LNCaP clone FGC (cell line): ENCODE measurements around the gene PPP2R5C.

Source experiments
- DNase-seq: peaks from one replicate; pipeline ENCODE4 v3.0.0-alpha.2; 2011; ENCODE audit warnings: low read depth
- H3K4me3 ChIP-seq: 2 replicates; pipeline ENCODE4 v1.5.1; 2011; ENCODE audit warnings: mild to moderate bottlenecking, low read depth, low read length, control low read depth
- TF ChIP-seq, protein P1 (sequence below): IDR thresholded peaks from 2 replicates; pipeline ENCODE4 v1.5.1; 2012; ENCODE audit warnings: mild to moderate bottlenecking; ENCODE audit not compliant: control insufficient read depth, insufficient read depth; ENCODE audit errors: extremely low read depth

Gene PPP2R5C

DNA sequence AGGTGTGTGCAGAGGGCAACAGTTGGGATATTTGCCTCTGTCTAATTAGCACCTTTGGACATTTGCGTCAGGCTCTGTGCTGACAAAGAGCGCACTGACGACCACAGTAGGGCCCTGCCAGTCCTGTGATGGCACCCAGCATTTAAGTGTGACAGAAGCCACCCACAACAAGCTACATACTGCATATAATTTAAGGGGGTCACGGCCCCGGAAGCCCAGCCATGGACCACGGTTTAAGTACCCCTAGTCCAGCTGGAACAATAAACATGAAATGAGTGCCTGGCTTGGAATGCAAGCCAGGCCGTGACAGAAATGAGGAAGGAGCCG, 186.0 kb downstream of the PPP2R5C start:
- no peak for DNase-seq
- H3K4me3 ChIP-seq: peak overlapping the region; percentile 99
- TF ChIP-seq, protein P1, sequence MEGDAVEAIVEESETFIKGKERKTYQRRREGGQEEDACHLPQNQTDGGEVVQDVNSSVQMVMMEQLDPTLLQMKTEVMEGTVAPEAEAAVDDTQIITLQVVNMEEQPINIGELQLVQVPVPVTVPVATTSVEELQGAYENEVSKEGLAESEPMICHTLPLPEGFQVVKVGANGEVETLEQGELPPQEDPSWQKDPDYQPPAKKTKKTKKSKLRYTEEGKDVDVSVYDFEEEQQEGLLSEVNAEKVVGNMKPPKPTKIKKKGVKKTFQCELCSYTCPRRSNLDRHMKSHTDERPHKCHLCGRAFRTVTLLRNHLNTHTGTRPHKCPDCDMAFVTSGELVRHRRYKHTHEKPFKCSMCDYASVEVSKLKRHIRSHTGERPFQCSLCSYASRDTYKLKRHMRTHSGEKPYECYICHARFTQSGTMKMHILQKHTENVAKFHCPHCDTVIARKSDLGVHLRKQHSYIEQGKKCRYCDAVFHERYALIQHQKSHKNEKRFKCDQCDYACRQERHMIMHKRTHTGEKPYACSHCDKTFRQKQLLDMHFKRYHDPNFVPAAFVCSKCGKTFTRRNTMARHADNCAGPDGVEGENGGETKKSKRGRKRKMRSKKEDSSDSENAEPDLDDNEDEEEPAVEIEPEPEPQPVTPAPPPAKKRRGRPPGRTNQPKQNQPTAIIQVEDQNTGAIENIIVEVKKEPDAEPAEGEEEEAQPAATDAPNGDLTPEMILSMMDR: no peak

- H3K4me3 ChIP-seq: peak overlapping the region; percentile 99
- DNase-seq: peak; percentile 100
- TF ChIP-seq, protein P1: no peak
Measured at GRCh38 chr14:101947904-101948665, 186.6 kb downstream of the PPP2R5C start.

DNA sequence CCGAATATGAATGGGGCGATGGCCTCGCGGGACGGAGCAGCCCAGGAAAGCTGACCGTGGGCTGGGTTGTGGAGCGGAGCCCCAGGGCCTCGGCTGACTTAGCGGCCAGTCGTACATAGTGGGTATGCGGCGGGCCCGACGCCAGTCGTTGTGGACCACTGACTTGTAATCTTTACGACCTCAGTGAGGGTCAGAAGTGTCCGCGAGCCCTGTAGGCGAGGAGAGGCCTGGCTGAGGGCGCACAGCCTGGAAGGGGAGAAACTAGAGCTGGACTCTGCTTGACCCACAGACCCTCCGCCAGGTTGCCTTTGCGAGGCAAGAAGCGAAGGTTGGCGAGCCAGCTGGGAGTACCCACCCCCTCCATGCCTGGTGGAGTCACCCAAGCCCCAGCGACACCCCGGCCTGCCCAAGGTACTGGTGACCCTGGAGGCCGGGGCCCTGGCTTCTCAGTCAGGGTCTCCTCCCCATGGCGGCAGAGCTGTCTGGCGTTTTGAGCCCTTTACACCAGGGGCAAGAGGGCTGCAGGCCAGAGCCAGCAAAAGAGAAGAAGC, 187.2 kb downstream of the PPP2R5C start:
- TF ChIP-seq, protein P1: no peak
- no peak for DNase-seq

GRCh38 chr14:101950100-101950499, 188.6 kb downstream of the PPP2R5C start:
- no peak overlapping the region for H3K4me3 ChIP-seq
- TF ChIP-seq, protein P1: no peak
- DNase-seq: no peak

More for the DNA sequence above, 187.2 kb downstream of the PPP2R5C start:
- peak overlapping the region; percentile 99 for H3K4me3 ChIP-seq

- DNase-seq: no peak
- no peak overlapping the region for H3K4me3 ChIP-seq
- TF ChIP-seq, protein P1: no peak
Measured at GRCh38 chr14:101950516-101951215, 189.2 kb downstream of the PPP2R5C start.

GRCh38 chr14:101953151-101953550, 191.6 kb downstream of the PPP2R5C start:
- DNase-seq: no peak
- no peak overlapping the region for H3K4me3 ChIP-seq
- TF ChIP-seq, protein P1: no peak

- DNase-seq: no peak
- TF ChIP-seq, protein P1: no peak
Measured at GRCh38 chr14:101954501-101954900, 193.0 kb downstream of the PPP2R5C start.

More at GRCh38 chr14:101954501-101954900, 193.0 kb downstream of the PPP2R5C start:
- no peak overlapping the region for H3K4me3 ChIP-seq
